ENCODE data around the gene TRIB2.

GRCh38 chr2:12702168-12703121 is 14.3 kb upstream of the TRIB2 start:
- no peak for TF ChIP-seq CTCF (IDR thresholded peaks at IDR 0.05; ENCODE audit: low read depth, low read length)
- no peak for TF ChIP-seq EZH2phosphoT487 (IDR thresholded peaks at IDR 0.05; ENCODE audit: low read depth)

Measured in OCI-LY3 (cell line).